IPS DF 6.9 (cell line): ENCODE results near the gene NHSL2.

Experiments
- DNase-seq: peaks from one replicate; pipeline ENCODE4 v3.0.0-alpha.2; 2013; ENCODE audit warnings: low read depth, low spot score
- H3K27ac ChIP-seq: one replicate; pipeline ENCODE4 v1.5.1; 2013; ENCODE audit warnings: low read length, control low read depth
- H3K27me3 ChIP-seq: 2 replicates; pipeline ENCODE4 v1.6.1; 2013; ENCODE audit warnings: mild to moderate bottlenecking, low read length; ENCODE audit not compliant: control insufficient read depth, insufficient read depth
- H3K36me3 ChIP-seq: 2 replicates; pipeline ENCODE4 v1.6.1; 2013; ENCODE audit warnings: low read length; ENCODE audit not compliant: control insufficient read depth, insufficient read depth
- H3K4me1 ChIP-seq: 2 replicates; pipeline ENCODE4 v1.6.1; 2013; ENCODE audit warnings: low read length; ENCODE audit not compliant: control insufficient read depth, insufficient read depth
- H3K4me3 ChIP-seq: 2 replicates; pipeline ENCODE4 v1.5.1; 2013; ENCODE audit warnings: mild to moderate bottlenecking, low read length
- H3K9me3 ChIP-seq: 2 replicates; pipeline ENCODE4 v1.6.1; 2013; ENCODE audit warnings: low read length, inconsistent platforms; ENCODE audit not compliant: control insufficient read depth, insufficient read depth
- WGBS: extraction: QIAGEN DNeasy Blood & Tissue Kit; methylation state at CpG from one replicate; pipeline ENCODE4 v1.1.7; 2013; ENCODE audit warnings: mixed read lengths, missing lambda C conversion rate; ENCODE audit not compliant: insufficient read length, insufficient coverage; 5-methylcytosine and 5-hydroxymethylcytosine counted together

NHSL2 gene

DNA sequence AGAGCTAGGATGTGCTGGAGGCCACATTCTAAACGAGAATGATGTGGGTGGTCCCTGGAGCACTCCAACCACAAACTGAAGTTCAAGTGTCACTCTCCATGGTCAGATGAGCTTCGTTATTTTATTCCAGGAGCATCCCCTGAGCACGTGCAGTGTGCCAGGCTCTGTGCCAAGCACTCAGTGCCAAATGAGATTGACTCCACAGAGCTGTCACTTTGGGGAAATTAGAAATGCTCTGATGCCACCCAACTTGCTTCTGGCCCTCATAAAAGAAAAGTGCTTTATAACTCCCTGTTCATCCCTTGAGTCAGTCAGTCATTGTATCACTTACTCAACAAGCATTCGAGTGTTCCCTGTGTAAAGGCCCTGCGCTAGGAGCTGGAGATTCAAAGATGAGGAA, 129.9 kb downstream of the NHSL2 start:
- Histone ChIP-seq H3K4me1 (no peaks in the 10 kb centered on the region), H3K27ac (no peak overlapping the region), H3K4me3 (no peak overlapping the region), H3K27me3 (no peaks in the 10 kb centered on the region), H3K9me3 (no peaks in the 10 kb centered on the region), H3K36me3 (no peaks in the 10 kb centered on the region)
- WGBS, result no CpG with 5 or more reads among the region's 5 CpGs
- DNase-seq, result no peak

DNA sequence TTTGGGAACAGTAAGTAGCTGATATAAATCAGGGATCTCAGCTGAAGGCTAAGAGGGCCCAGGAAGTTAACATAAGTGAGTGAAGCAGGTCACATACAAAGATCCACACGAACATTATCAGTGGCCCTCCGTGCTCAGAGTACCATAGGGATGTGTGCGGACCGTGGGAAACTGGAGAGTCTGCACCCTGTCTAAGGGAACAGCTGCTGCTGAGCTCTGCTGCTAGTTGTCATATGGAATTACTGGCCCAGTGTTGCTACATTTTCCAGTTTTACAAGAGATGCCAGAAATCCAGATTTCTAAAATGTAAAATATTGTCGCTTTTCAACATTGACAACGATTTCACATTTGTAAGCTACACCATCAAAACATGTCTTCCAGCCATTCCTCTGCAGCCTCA, 130.5 kb downstream of the NHSL2 start:
- Histone ChIP-seq H3K4me1 (no peaks in the 10 kb centered on the region), H3K4me3 (no peak overlapping the region), H3K36me3 (no peaks in the 10 kb centered on the region), H3K9me3 (no peaks in the 10 kb centered on the region), H3K27me3 (no peaks in the 10 kb centered on the region), H3K27ac (no peak overlapping the region)
- no peak for DNase-seq
- no CpG with 5 or more reads among the region's 6 CpGs for WGBS

DNA sequence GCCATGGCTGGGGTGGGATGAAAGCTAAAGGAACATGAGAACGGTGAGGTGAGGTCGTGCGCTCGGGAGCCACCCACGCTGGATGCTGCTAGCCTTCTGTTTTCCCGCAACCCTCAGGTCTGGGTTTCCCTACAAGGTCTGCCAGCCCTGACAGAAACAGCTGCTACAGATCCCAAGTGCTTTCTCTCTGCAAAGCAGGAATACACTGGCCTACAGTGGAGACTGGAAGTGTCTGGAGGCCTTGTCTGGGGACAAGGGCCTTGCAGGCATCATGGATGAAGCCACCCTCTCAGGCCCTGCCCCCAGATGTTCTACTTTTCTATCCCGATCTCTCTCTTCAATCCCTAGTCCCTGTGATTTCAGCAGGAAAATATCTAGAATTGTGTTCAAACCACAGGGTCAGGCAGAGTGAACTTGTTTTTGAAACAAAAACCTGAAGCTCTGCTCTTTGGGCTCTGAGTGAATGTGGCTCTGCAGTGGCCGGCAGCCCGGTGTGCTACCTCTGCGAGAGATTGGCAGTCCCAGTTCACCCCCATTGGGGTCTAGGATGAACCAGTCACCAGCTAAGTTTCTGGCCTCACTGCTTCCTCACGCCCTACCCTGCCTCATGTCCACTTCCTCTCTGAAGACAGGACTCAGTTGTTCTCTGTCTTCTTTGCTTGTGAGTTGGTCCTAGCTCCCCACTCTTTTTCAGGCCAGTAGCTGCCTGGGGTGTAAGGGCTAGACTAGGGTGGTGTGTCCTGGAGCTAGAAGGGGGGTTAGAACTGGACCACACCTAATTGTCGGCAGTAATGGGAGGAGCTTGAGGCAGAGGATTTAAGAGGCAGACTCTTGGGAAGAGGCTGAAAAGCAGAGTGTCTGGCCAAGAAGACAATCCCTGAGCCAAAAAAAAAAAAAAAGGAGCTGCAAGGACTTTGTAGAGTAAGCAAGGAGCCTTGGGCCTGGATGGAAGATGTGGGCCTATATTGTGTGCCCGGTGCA, 131.5 kb downstream of the NHSL2 start:
- Histone ChIP-seq H3K36me3 (no peaks in the 10 kb centered on the region), H3K27ac (no peak overlapping the region), H3K9me3 (no peaks in the 10 kb centered on the region), H3K4me1 (no peaks in the 10 kb centered on the region), H3K27me3 (no peaks in the 10 kb centered on the region), H3K4me3 (no peak overlapping the region)
- no peak for DNase-seq
- WGBS, result no CpG with 5 or more reads among the region's 13 CpGs

DNA sequence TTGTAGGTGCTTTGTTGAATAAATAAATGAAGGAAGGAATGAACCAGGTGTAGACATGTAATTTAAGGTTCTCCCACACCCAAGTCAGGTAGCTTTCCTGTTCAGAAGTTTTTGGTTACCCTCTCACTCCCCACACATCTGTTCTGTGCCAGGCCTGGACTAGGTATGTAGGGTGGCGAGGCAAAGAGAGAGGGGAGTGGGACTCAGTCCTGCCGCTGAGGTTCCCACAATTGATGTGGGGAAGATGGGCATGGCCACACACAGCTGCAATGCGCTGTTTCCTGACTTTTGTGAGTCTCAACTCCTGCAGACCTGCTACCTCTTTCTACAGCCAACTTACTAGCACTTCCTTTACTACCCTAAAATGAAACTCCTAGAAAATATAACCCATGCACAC, 132.2 kb downstream of the NHSL2 start:
- no CpG with 5 or more reads among the region's 3 CpGs for WGBS
- H3K9me3 ChIP-seq, result no peaks in the 10 kb centered on the region
- H3K27ac ChIP-seq, result no peak overlapping the region
- no peak overlapping the region for H3K4me3 ChIP-seq
- DNase-seq, result no peak
- no peaks in the 10 kb centered on the region for H3K27me3 ChIP-seq
- no peaks in the 10 kb centered on the region for H3K36me3 ChIP-seq
- H3K4me1 ChIP-seq, result no peaks in the 10 kb centered on the region

DNA sequence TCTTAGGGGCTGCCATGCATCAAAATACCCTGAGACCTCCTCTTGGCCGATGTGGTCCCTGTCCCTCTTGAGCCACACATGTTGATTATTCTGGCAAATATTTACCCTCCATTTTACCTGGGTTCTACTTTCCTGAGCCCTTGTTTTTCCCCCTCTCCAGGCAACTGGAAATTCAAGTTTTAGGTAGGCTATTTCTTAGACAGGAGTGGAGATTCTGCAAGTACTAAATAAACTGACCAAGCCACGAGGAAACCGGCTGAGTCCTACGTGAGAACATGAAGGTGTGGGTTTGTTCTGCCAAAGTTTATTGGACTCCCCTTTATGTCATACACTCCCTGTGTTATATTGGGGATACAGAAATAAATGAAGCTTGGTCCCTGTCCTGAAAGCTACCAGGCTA, 133.0 kb downstream of the NHSL2 start:
- no peak for DNase-seq
- no peak overlapping the region for H3K4me3 ChIP-seq
- no peaks in the 10 kb centered on the region for H3K27me3 ChIP-seq
- no peaks in the 10 kb centered on the region for H3K36me3 ChIP-seq
- H3K4me1 ChIP-seq, result no peaks in the 10 kb centered on the region
- no CpG with 5 or more reads among the region's 4 CpGs for WGBS
- H3K27ac ChIP-seq, result no peak overlapping the region
- H3K9me3 ChIP-seq, result no peaks in the 10 kb centered on the region

DNA sequence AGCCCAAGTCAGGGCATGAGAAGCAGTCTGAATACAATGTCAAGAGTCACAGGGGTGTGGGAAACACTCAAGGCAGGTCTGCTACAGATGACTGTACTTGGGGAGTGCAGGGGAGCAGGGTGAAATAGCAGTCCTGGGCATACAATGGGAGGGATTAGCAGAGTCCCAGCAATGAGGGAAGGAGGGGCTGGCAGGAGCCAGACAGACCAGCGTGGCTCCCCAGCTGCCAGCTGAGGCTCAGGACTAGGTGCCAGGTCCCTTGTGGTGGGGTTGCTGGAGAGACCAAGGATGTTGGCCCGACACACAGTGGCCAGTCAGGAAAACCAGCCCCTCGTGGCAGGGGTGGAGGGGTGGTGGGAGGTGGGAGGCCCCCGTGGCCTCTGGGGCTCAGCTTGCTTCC, 134.5 kb downstream of the NHSL2 start:
- Histone ChIP-seq H3K4me3 (no peak overlapping the region), H3K36me3 (no peaks in the 10 kb centered on the region), H3K27ac (no peak overlapping the region)

DNA sequence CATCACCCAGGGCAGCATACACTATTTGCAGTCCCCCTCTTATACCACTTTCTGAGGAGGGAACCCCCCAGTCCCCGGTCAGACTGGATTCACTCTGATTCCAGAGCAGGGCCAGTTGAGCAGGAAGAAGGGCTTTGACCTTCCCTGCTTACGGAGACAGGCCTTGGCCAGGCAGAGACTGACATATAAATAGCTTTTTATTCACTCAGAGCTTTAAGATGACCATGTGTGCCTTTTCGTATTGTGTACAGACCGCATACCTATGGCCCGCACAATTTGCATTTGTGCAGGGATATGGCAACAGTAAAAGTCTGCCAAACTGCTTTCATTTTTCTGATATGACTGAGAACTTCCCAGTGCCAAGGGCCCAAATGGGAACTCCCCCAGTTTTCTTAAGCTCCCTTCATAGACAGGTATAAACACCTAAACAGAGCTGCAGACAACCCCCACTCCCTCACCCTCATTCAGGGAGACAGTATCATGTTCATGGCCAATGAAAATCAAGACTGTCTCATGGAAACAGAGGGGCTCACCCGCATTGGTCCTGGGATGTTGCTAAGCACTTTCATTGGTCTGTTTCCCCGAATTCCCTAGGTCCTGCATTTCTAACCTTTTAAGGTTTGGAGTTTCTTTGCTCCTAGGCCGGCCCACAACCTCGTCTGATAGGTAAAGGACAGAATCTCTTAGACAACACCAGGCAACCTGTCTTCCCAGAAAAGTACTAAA, 135.1 kb downstream of the NHSL2 start:
- H3K27me3 ChIP-seq, result no peaks in the 10 kb centered on the region
- no peaks in the 10 kb centered on the region for H3K4me1 ChIP-seq
- H3K9me3 ChIP-seq, result no peaks in the 10 kb centered on the region
- no CpG with 5 or more reads among the region's 9 CpGs for WGBS
- no peak overlapping the region for H3K4me3 ChIP-seq
- H3K27ac ChIP-seq, result no peak overlapping the region
- no peaks in the 10 kb centered on the region for H3K36me3 ChIP-seq
- DNase-seq, result peak; percentile 60

More for the DNA sequence above, 134.5 kb downstream of the NHSL2 start:
- DNase-seq, result no peak
- Histone ChIP-seq H3K27me3 (no peaks in the 10 kb centered on the region), H3K9me3 (no peaks in the 10 kb centered on the region), H3K4me1 (no peaks in the 10 kb centered on the region)
- no CpG with 5 or more reads among the region's 4 CpGs for WGBS

DNA sequence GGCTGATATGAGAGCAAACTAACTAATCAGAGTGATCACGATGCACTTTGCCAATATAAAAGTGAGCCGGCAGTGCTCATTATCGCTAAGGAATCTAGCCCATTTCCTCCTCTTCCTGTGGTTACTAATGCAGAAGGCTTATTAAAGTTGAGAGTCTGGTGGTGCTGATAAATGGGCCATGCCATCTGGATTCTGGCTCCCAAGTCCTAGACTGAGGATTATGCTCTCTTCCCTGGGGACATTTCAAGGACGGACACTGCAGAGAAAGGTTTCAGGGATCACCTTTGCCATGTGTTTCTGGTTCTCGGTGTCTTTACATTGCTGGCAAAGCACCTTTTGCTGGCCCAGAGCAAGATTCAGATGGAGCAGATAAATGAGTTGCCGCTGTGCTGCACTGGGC, 135.8 kb downstream of the NHSL2 start:
- Histone ChIP-seq H3K9me3 (no peaks in the 10 kb centered on the region), H3K27me3 (no peaks in the 10 kb centered on the region), H3K36me3 (no peaks in the 10 kb centered on the region), H3K4me1 (no peaks in the 10 kb centered on the region), H3K4me3 (no peak overlapping the region), H3K27ac (no peak overlapping the region)
- no peak for DNase-seq
- no CpG with 5 or more reads among the region's 6 CpGs for WGBS

DNA sequence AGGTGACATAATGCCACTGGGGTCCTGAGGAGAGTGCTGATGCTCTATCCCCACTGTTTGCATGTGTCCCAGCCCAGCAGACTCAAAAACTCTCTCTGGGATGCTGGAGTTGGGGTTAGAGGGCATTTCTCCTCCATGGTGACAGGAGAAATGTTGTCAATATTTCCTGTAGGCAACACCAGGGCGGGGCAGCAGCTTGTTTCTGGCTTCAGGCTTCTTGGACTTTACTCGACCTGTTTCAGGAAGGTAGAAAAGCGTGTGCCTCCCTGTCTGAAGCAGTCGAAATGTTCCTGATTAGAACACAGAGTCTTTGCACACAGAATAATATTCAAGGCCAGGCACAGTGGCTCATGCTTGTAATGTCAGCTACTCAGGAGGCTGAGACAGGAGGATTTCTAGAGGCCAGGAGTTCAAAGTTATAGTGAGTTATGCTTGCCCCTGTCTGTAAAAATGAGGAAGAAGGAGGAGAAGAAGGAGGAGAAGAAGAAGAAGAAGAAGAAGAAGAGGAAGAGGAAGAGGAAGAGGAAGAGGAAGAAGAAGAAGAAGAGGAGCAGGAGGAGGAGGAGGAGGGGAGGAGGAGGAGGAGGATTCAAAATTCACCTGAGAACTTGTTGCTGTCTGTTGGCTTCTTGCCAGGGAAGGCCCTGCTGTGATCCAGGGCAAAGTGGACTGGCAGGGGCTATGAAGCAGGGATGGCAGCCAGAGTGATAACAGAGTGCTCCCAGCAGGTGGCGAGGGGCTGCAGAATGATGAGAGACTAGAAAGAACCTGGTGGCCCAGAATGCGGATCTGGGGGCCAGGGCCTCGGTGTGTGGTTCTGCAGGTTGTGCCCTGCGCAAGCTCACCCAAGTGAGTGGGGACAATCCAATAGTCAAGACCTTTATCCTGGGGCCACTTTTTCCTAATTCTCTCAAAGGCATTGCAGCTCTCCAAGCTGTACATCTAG, 138.1 kb downstream of the NHSL2 start:
- WGBS, result no CpG with 5 or more reads among the region's 8 CpGs
- Histone ChIP-seq H3K9me3 (no peaks in the 10 kb centered on the region), H3K4me1 (peaks cover 1% of the 10 kb centered on the region), H3K27ac (no peak overlapping the region), H3K27me3 (no peaks in the 10 kb centered on the region), H3K36me3 (no peaks in the 10 kb centered on the region), H3K4me3 (no peak overlapping the region)
- no peak for DNase-seq

DNA sequence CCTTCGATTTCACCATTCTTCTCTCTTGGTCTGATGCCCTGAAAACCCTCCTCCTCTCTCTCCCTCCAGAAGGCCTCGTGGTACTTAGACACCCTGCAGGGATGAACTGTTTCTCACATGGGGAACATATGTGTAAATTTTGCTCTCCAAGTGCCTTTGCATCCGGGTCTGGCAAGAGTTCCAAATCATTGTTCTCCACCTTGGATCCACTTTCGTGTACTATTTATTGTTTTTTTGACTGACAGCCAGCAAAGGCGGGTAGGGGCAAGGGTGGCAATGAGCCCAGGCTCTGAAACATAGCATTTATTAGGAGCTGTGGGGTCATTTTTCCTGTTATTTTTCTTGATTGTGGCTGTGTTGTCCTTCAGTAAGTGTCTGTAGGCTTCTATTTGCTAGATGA, 139.4 kb downstream of the NHSL2 start:
- Histone ChIP-seq H3K27ac (no peak overlapping the region), H3K27me3 (no peaks in the 10 kb centered on the region), H3K4me1 (peaks cover 1% of the 10 kb centered on the region), H3K9me3 (no peaks in the 10 kb centered on the region), H3K36me3 (no peaks in the 10 kb centered on the region), H3K4me3 (no peak overlapping the region)
- no CpG with 5 or more reads among the region's 5 CpGs for WGBS
- DNase-seq, result no peak
